SK-N-SH (cell line): ENCODE measurements around the gene NHERF2. TPM values are rescaled to one million over a fixed set of nuclear protein-coding genes. Genes with fewer than 3 reads are reported as not detected.

Experiments used
- CTCF ChIA-PET: fragments of 300-600, 350-600 bp; formaldehyde crosslinking; extraction: SDS; loops from one replicate; lab custom pipeline; 2021; lab: Yijun Ruan, JAX
- POLR2A ChIA-PET: fragments of 350-600 bp; sonication (Branson Sonifier 250); formaldehyde crosslinking; extraction: SDS; loops from one replicate; lab custom pipeline; 2020; ENCODE audit warnings: antibody characterized with exemption, inconsistent platforms; lab: Yijun Ruan, JAX
- DNase-seq: peaks from one replicate; pipeline ENCODE4 v3.0.0; 2012
- H2AFZ ChIP-seq: fragments of 200-600 bp; sonication (generic); 2 replicates; pipeline ENCODE4 v1.8.1; 2016; ENCODE audit warnings: antibody characterized with exemption, mild to moderate bottlenecking, low read depth
- H3F3A ChIP-seq: fragments of 200-600 bp; sonication (generic); replicated peaks from 2 replicates; pipeline ENCODE3; 2016; ENCODE audit warnings: antibody characterized with exemption, mild to moderate bottlenecking; ENCODE audit not compliant: insufficient read depth
- H3K27ac ChIP-seq, 2 experiments: fragments of 200-500 bp in 1 of 2; fragments of 200-600 bp in 1 of 2; sonication (Bioruptor generic) in 1 of 2; sonication (generic), shearing (Covaris generic) in 1 of 2; 2 replicates each; pipeline versions ENCODE4 v1.5.1 to v1.6.1; 2014 to 2016; ENCODE audit warnings: low read depth in 2 of 2, inconsistent platforms in 1 of 2, low read length in 1 of 2, mild to moderate bottlenecking in 1 of 2, mixed read lengths in 1 of 2
- H3K27me3 ChIP-seq: fragments of 200-600 bp; sonication (generic), shearing (Covaris generic); 2 replicates; pipeline ENCODE4 v1.6.1; 2016; ENCODE audit warnings: mixed run types; ENCODE audit not compliant: insufficient read depth
- H3K36me3 ChIP-seq, 2 experiments: fragments of 200-500 bp in 1 of 2; fragments of 200-600 bp in 1 of 2; sonication (Bioruptor generic) in 1 of 2; sonication (generic) in 1 of 2; replicated peaks in 1 of 2; 2 replicates each; pipeline versions ENCODE3 to v1.5.1; 2014 to 2016; ENCODE audit warnings: low read length in 1 of 2, mild to moderate bottlenecking in 1 of 2; ENCODE audit not compliant: insufficient read depth in 2 of 2, control insufficient read depth in 1 of 2
- H3K4me1 ChIP-seq, 2 experiments: fragments of 200-500 bp in 1 of 2; fragments of 200-600 bp in 1 of 2; sonication (Bioruptor generic) in 1 of 2; sonication (generic), shearing (Covaris generic) in 1 of 2; 2 replicates each; pipeline versions ENCODE4 v1.5.1 to v1.6.1; 2014 to 2016; ENCODE audit warnings: low read depth in 1 of 2, low read length in 1 of 2, mixed run types in 1 of 2; ENCODE audit not compliant: insufficient read depth in 2 of 2, control insufficient read depth in 1 of 2
- H3K4me2 ChIP-seq: fragments of 200-600 bp; sonication (generic), shearing (Covaris generic); 2 replicates; pipeline ENCODE4 v1.6.1; 2017; ENCODE audit warnings: mixed run types
- H3K4me3 ChIP-seq, 2 experiments: fragments of 200-500 bp in 1 of 2; fragments of 200-600 bp in 1 of 2; sonication (Bioruptor generic) in 1 of 2; sonication (generic), shearing (Covaris generic) in 1 of 2; 2 replicates each; pipeline versions ENCODE4 v1.5.1 to v1.8.1; 2014 to 2016; ENCODE audit warnings: low read depth in 2 of 2, inconsistent platforms in 1 of 2, low read length in 1 of 2, mild to moderate bottlenecking in 1 of 2, mixed read lengths in 1 of 2, moderate library complexity in 1 of 2
- H3K79me2 ChIP-seq: fragments of 200-600 bp; sonication (generic); 2 replicates; pipeline ENCODE4 v1.8.1; 2017; ENCODE audit warnings: mild to moderate bottlenecking; ENCODE audit not compliant: insufficient read depth
- H3K9ac ChIP-seq: fragments of 200-600 bp; sonication (generic); 2 replicates; pipeline ENCODE4 v1.6.1; 2017; ENCODE audit warnings: mixed run types
- H3K9me2 ChIP-seq: fragments of 200-600 bp; sonication (generic); 2 replicates; pipeline ENCODE4 v1.6.1; 2017; ENCODE audit warnings: mixed run types
- H3K9me3 ChIP-seq: fragments of 200-600 bp; sonication (generic); 2 replicates; pipeline ENCODE4 v1.6.1; 2017; ENCODE audit warnings: mixed run types, mild to moderate bottlenecking, moderate library complexity
- H4K20me1 ChIP-seq: fragments of 200-600 bp; sonication (generic); 2 replicates; pipeline ENCODE4 v1.6.1; 2017; ENCODE audit warnings: mild to moderate bottlenecking, mixed run types; ENCODE audit not compliant: insufficient read depth
- ELF1 ChIP-seq: IDR thresholded peaks from 2 replicates; pipeline ENCODE4 v1.4.0; 2012
- EZH2phosphoT487 ChIP-seq: fragments of 200-600 bp; sonication (generic); IDR thresholded peaks from 2 replicates; pipeline ENCODE4 v1.6.1; 2017; ENCODE audit warnings: low read depth, mixed run types, mild to moderate bottlenecking, antibody characterized with exemption, moderate library complexity, borderline replicate concordance
- FOXJ3 ChIP-seq: sonication (generic); formaldehyde crosslinking; IDR thresholded peaks from 2 replicates; pipeline ENCODE4 v1.5.1; 2020; ENCODE audit warnings: mild to moderate bottlenecking, missing genetic modification reagents
- MEF2A ChIP-seq: IDR thresholded peaks from 2 replicates; pipeline ENCODE4 v1.4.0; 2012; ENCODE audit warnings: low read depth, borderline replicate concordance
- MXI1 ChIP-seq: IDR thresholded peaks from 2 replicates; pipeline ENCODE4 v1.6.1; 2012; ENCODE audit warnings: mild to moderate bottlenecking, low read depth, low read length, improper control_type of control experiment
- POLR2AphosphoS5 ChIP-seq: IDR thresholded peaks from 2 replicates; pipeline ENCODE4 v1.6.1; 2012; ENCODE audit warnings: low read depth, low read length
- RAD21 ChIP-seq: IDR thresholded peaks from 2 replicates; pipeline ENCODE4 v1.6.1; 2012; ENCODE audit warnings: mild to moderate bottlenecking, low read length
- RFX5 ChIP-seq: IDR thresholded peaks from 2 replicates; pipeline ENCODE4 v1.6.1; 2012; ENCODE audit warnings: mild to moderate bottlenecking, improper control_type of control experiment, low read length
- SMC3 ChIP-seq: IDR thresholded peaks from 2 replicates; pipeline ENCODE4 v1.6.1; 2012; ENCODE audit warnings: low read depth, low read length, improper control_type of control experiment
- TEAD4 ChIP-seq: IDR thresholded peaks from 2 replicates; pipeline ENCODE4 v1.4.0; 2012; ENCODE audit warnings: mild to moderate bottlenecking, borderline replicate concordance; ENCODE audit not compliant: insufficient read depth
- USF2 ChIP-seq: fragments of 150-350 bp; IDR thresholded peaks from 2 replicates; pipeline ENCODE4 v1.6.1; 2017; ENCODE audit warnings: antibody characterized with exemption, low read length, low read depth, borderline replicate concordance
- WGBS: methylation state at CpG from one replicate; pipeline ENCODE4 v1.1.6; 2017; ENCODE audit warnings: low lambda C conversion rate; 5-methylcytosine and 5-hydroxymethylcytosine counted together
- polyA plus RNA-seq, 3 experiments: library from polyadenylated mRNA; depleted of rRNA; stranded (reverse); fragments of >200 nt; gene quantifications; 2 replicates each; pipeline ENCODE4 v1.2.3, GENCODE V29; 2012
- TF ChIP-seq, protein P1 (sequence below): IDR thresholded peaks from 2 replicates; pipeline ENCODE4 v1.6.1; 2012; ENCODE audit warnings: mild to moderate bottlenecking, low read depth, low read length, moderate library complexity
- TF ChIP-seq, protein P2 (sequence below): IDR thresholded peaks from 2 replicates; pipeline ENCODE4 v1.4.0; 2012; ENCODE audit warnings: low read depth, borderline replicate concordance
- TF ChIP-seq, protein P3 (sequence below): IDR thresholded peaks from 2 replicates; pipeline ENCODE4 v1.4.0; 2012; ENCODE audit warnings: low read depth, borderline replicate concordance

The NHERF2 gene
- polyA plus RNA-seq, 1 of the 3 experiments (the other 2 are of a cell fraction) = 53.8 TPM

DNA sequence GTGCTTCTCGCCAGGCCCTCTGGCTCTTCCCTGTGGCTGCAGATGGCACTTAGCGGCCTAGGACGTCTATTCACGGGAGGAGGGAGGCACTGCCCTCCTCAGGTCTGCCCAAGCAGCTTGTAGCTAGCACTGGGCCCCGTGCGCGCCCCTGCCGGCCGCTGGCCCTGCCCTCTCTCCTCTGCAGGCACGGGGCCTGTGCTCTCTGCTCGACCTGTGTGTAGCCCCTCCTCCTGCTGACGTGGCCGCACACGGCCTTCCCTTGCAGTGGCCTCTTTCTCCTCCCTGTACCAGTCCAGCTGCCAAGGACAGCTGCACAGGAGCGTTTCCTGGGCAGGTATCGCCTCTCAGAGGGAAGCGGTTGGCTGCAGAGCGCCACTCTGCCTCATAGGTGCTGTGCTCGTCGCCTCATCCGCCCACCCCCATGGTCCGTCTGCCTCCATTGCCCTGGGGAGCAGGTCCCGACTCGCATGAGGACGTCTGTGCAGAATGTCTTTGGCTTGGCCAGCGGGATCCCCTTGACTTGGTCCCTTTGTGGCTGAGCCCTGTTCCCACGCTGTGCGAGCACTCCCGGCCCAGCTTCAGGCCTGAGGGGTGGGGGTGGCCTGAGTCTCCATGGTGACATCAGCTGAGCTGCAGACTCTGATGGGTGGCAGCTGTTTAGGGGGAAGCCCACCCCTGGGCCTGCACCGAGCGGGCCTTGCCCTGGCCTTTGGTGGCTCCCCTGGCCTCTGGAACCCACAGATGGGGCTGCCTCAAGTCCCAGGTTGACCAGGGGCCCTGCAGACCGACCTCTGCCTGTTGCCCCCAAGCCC lies 55.7 kb downstream of the NHERF2 start:
- ChIA-PET POLR2A (no interaction called here), CTCF (no interaction called here)
- Histone ChIP-seq H3K9ac (no peak overlapping the region), H3F3A (peaks cover 4% of the 10 kb centered on the region), H3K9me2 (no peaks in the 10 kb centered on the region), H4K20me1 (no peaks in the 10 kb centered on the region), H3K79me2 (no peaks in the 10 kb centered on the region), H3K36me3 (peaks cover 0 to 88% of the 10 kb centered on the region in 2 experiments), H3K27me3 (no peaks in the 10 kb centered on the region), H3K4me3 (no peak overlapping the region), H3K9me3 (no peaks in the 10 kb centered on the region), H2AFZ (no peak overlapping the region), H3K4me1 (no peaks in the 10 kb centered on the region)
- no peak for DNase-seq
- WGBS = 92% methylated on average over 13 of the region's 32 CpGs
- TF ChIP-seq ELF1 (no peak), TEAD4 (no peak), USF2 (no peak), RAD21 (no peak), FOXJ3 (no peak), EZH2phosphoT487 (no peak), MEF2A (no peak), SMC3 (no peak), POLR2AphosphoS5 (no peak), MXI1 (no peak), RFX5 (no peak)
- TF ChIP-seq, protein P1, sequence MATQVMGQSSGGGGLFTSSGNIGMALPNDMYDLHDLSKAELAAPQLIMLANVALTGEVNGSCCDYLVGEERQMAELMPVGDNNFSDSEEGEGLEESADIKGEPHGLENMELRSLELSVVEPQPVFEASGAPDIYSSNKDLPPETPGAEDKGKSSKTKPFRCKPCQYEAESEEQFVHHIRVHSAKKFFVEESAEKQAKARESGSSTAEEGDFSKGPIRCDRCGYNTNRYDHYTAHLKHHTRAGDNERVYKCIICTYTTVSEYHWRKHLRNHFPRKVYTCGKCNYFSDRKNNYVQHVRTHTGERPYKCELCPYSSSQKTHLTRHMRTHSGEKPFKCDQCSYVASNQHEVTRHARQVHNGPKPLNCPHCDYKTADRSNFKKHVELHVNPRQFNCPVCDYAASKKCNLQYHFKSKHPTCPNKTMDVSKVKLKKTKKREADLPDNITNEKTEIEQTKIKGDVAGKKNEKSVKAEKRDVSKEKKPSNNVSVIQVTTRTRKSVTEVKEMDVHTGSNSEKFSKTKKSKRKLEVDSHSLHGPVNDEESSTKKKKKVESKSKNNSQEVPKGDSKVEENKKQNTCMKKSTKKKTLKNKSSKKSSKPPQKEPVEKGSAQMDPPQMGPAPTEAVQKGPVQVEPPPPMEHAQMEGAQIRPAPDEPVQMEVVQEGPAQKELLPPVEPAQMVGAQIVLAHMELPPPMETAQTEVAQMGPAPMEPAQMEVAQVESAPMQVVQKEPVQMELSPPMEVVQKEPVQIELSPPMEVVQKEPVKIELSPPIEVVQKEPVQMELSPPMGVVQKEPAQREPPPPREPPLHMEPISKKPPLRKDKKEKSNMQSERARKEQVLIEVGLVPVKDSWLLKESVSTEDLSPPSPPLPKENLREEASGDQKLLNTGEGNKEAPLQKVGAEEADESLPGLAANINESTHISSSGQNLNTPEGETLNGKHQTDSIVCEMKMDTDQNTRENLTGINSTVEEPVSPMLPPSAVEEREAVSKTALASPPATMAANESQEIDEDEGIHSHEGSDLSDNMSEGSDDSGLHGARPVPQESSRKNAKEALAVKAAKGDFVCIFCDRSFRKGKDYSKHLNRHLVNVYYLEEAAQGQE = no peak
- TF ChIP-seq, protein P2, sequence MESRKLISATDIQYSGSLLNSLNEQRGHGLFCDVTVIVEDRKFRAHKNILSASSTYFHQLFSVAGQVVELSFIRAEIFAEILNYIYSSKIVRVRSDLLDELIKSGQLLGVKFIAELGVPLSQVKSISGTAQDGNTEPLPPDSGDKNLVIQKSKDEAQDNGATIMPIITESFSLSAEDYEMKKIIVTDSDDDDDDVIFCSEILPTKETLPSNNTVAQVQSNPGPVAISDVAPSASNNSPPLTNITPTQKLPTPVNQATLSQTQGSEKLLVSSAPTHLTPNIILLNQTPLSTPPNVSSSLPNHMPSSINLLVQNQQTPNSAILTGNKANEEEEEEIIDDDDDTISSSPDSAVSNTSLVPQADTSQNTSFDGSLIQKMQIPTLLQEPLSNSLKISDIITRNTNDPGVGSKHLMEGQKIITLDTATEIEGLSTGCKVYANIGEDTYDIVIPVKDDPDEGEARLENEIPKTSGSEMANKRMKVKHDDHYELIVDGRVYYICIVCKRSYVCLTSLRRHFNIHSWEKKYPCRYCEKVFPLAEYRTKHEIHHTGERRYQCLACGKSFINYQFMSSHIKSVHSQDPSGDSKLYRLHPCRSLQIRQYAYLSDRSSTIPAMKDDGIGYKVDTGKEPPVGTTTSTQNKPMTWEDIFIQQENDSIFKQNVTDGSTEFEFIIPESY = no peak
- TF ChIP-seq, protein P3, sequence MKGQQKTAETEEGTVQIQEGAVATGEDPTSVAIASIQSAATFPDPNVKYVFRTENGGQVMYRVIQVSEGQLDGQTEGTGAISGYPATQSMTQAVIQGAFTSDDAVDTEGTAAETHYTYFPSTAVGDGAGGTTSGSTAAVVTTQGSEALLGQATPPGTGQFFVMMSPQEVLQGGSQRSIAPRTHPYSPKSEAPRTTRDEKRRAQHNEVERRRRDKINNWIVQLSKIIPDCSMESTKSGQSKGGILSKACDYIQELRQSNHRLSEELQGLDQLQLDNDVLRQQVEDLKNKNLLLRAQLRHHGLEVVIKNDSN = no peak
- TF ChIP-seq, all 33 proteins: peak for 0
- H3K27ac ChIP-seq = no peak overlapping the region
- H3K4me2 ChIP-seq = no peak overlapping the region
